Activated CD8-positive, alpha-beta memory T cell treated with anti-CD3 and anti-CD28 coated beads for 1 hour (primary cell): ENCODE results near the gene PAQR6.

ENCODE experiments used
- DNase-seq, 2 donors: peaks; one replicate each; pipeline ENCODE4 v3.0.0-alpha.2; 2020; ENCODE audit warnings: low read depth in 1 of 2; ENCODE audit errors: extremely low read depth in 1 of 2

PAQR6 gene

GRCh38 chr1:156263288-156263655, 15.4 kb upstream of the PAQR6 start:
- no peak for DNase-seq

- no peak for DNase-seq
Observed at GRCh38 chr1:156262461-156263287, 14.8 kb upstream of the PAQR6 start.

- no peak for DNase-seq
Observed at GRCh38 chr1:156260896-156261295, 13.0 kb upstream of the PAQR6 start.

GRCh38 chr1:156259805-156260204, 11.9 kb upstream of the PAQR6 start:
- no peak for DNase-seq

GRCh38 chr1:156258859-156259258, 11.0 kb upstream of the PAQR6 start:
- no peak for DNase-seq

GRCh38 chr1:156257711-156258110, 9.9 kb upstream of the PAQR6 start:
- no peak for DNase-seq

GRCh38 chr1:156253634-156254033, 5.8 kb upstream of the PAQR6 start:
- DNase-seq = no peak

- no peak for DNase-seq
Observed at GRCh38 chr1:156251527-156251926, 3.7 kb upstream of the PAQR6 start.

- no peak for DNase-seq
Observed at GRCh38 chr1:156249593-156249992, 1.7 kb upstream of the PAQR6 start.

GRCh38 chr1:156248323-156248683, 447 bp upstream of the PAQR6 start:
- DNase-seq = no peak

GRCh38 chr1:156246781-156247459, 936 bp downstream of the PAQR6 start:
- no peak for DNase-seq

GRCh38 chr1:156246241-156246780, 1.5 kb downstream of the PAQR6 start:
- DNase-seq = no peak

- no peak for DNase-seq
Observed at GRCh38 chr1:156245451-156246232, 2.2 kb downstream of the PAQR6 start.

- no peak for DNase-seq
Observed at GRCh38 chr1:156244712-156245111, 3.1 kb downstream of the PAQR6 start.

- DNase-seq = no peak
Observed at GRCh38 chr1:156244126-156244525, 3.7 kb downstream of the PAQR6 start.

GRCh38 chr1:156242738-156243137, 5.1 kb downstream of the PAQR6 start:
- no peak for DNase-seq

GRCh38 chr1:156241926-156242325, 5.9 kb downstream of the PAQR6 start, which contains the start of gene BGLAP:
Gene BGLAP, plus strand, starts transcription at chr1:156242184. Its CDS starts 48 bp downstream, at chr1:156242232.
- no peak for DNase-seq

- no peak for DNase-seq
Observed at GRCh38 chr1:156241311-156241811, 6.5 kb downstream of the PAQR6 start.

GRCh38 chr1:156238248-156238647, 9.6 kb downstream of the PAQR6 start:
- DNase-seq = no peak

GRCh38 chr1:156236164-156236563, 11.7 kb downstream of the PAQR6 start:
- no peak for DNase-seq
